ENCODE data around the gene WAPL. TPM values are rescaled to one million over a fixed set of nuclear protein-coding genes. Genes with fewer than 3 reads are reported as not detected.

Gene WAPL
- total RNA-seq, 1 experiment from 2014 or later: 48.0 TPM

DNA sequence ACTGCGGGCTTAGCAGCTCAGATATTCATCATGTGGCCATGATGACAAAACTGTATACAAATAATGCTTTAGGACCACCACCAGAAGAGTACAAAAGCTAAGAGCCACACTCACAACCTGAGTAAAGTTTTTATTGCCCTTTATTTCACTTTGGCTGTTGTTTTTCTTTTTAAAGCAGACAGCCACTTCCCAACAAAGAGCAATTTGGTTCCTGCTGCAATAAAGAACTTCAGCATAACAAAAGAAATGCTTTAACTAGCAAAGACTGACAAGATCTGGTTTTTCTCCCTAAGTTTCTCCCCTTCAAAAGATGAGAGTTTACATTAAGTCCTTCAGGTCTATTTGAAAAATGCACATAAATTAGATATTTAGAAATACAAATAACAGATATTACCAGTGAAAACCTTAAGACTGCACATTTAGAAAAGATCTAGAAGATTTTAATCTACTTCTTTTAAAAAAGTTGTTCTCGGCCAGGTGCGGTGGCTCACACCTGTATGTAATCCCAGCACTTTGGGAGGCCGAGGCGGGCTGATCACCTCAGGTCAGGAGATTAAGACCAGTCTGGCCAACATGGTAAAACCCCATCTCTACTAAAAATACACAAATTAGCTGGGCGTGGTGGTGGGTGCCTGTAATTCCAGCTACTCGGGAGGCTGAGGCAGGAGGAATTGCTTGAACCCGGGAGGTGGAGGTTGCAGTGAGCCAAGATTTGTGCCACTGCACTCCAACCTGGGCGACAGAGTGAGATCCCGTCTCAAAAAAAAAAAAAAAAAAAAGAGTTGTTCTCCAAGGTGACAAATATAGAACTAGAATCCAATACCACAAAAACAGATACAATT lies 59.4 kb downstream of the WAPL start:
- H3K9me3 Mint-ChIP-seq: no peaks in the 10 kb centered on the region
- H3K4me3 Mint-ChIP-seq: peak overlapping the region; percentile 35; the same call in 1 of the 2 replicates
- ChIA-PET POLR2A (interaction anchor here (1.2 kb wide), 1 partner anchor 18 kb away, joined by 3 read pairs; no protein-coding TSS in a partner anchor), CTCF (interaction anchor here (0.7 to 1.1 kb wide), 2 partner anchors 123 to 307 kb away, joined by 3 to 4 read pairs; no protein-coding TSS in a partner anchor)
- peak overlapping the region; percentile 99 for H3K27ac Mint-ChIP-seq
- peaks cover 62% of the 10 kb centered on the region for H3K36me3 Mint-ChIP-seq
- H3K4me1 Mint-ChIP-seq: peaks cover 16% of the 10 kb centered on the region
- H3K27me3 Mint-ChIP-seq (ENCODE audit: low read depth): no peaks in the 10 kb centered on the region
- ATAC-seq (peak; percentile 73), DNase-seq (ENCODE audit: low spot score) (peak; percentile 19)
- TF ChIP-seq NR2C2 (CRISPR knock-in tag; IDR thresholded peaks at IDR 0.05) (no peak), ZNF121 (CRISPR knock-in tag; IDR thresholded peaks at IDR 0.05) (peak; percentile 93), GTF2I (CRISPR knock-in tag; conservative IDR thresholded peaks at IDR 0.05) (0 out of 2 replicates have a peak, but pooled peaks have one; percentile 39), MXD4 (CRISPR knock-in tag; IDR thresholded peaks at IDR 0.05; ENCODE audit: borderline replicate concordance) (no peak)

- Mint-ChIP-seq H3K4me3 (no peak overlapping the region), H3K36me3 (peaks cover 73% of the 10 kb centered on the region), H3K27ac (no peak overlapping the region), H3K4me1 (no peaks in the 10 kb centered on the region), H3K9me3 (peaks cover 14% of the 10 kb centered on the region), H3K27me3 (ENCODE audit: low read depth) (no peaks in the 10 kb centered on the region)
- DNase-seq (ENCODE audit: low spot score) (no peak), ATAC-seq (no peak)
- POLR2A ChIA-PET: no interaction called here
- TF ChIP-seq OVOL2 (CRISPR knock-in tag; IDR thresholded peaks at IDR 0.05; ENCODE audit: borderline replicate concordance) (no peak), GABPB1 (CRISPR knock-in tag; IDR thresholded peaks at IDR 0.05) (no peak), SMAD4 (CRISPR knock-in tag; IDR thresholded peaks at IDR 0.05) (no peak), NR1H2 (CRISPR knock-in tag; IDR thresholded peaks at IDR 0.05) (no peak), TCF7 (CRISPR knock-in tag; IDR thresholded peaks at IDR 0.05; ENCODE audit: low read depth) (no peak), ERG (CRISPR knock-in tag; IDR thresholded peaks at IDR 0.05) (no peak), ZNF219 (CRISPR knock-in tag; IDR thresholded peaks at IDR 0.05; ENCODE audit: borderline replicate concordance) (no peak), HMGA2 (CRISPR knock-in tag; IDR thresholded peaks at IDR 0.05) (no peak)
- TF ChIP-seq, protein P1, sequence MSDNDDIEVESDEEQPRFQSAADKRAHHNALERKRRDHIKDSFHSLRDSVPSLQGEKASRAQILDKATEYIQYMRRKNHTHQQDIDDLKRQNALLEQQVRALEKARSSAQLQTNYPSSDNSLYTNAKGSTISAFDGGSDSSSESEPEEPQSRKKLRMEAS (CRISPR knock-in tag; IDR thresholded peaks at IDR 0.05): no peak
- CTCF ChIA-PET: interaction anchor here (0.6 to 1.2 kb wide), 2 partner anchors 51 to 65 kb away, joined by 3 to 4 read pairs; no protein-coding TSS in a partner anchor
These were observed 70.0 kb downstream of the WAPL start for GRCh38 chr10:86451604-86451960.

GRCh38 chr10:86450806-86451603 lies 70.6 kb downstream of the WAPL start:
- H3K4me3 Mint-ChIP-seq: no peak overlapping the region
- CTCF ChIA-PET: no interaction called here
- POLR2A ChIA-PET: no interaction called here
- H3K36me3 Mint-ChIP-seq: peaks cover 73% of the 10 kb centered on the region
- no peak overlapping the region for H3K27ac Mint-ChIP-seq
- no peaks in the 10 kb centered on the region for H3K27me3 Mint-ChIP-seq (ENCODE audit: low read depth)
- no peak for ATAC-seq
- no peak for DNase-seq (ENCODE audit: low spot score)
- H3K9me3 Mint-ChIP-seq: peaks cover 9% of the 10 kb centered on the region
- H3K4me1 Mint-ChIP-seq: no peaks in the 10 kb centered on the region
- TF ChIP-seq TP53 (CRISPR knock-in tag; IDR thresholded peaks at IDR 0.05): no peak
- TF ChIP-seq ATF3 (CRISPR knock-in tag; conservative IDR thresholded peaks at IDR 0.05): no peak
- no peak for TF ChIP-seq TEAD1 (CRISPR knock-in tag; IDR thresholded peaks at IDR 0.05)
- no peak for TF ChIP-seq SP1 (CRISPR knock-in tag; conservative IDR thresholded peaks at IDR 0.05)
- no peak for TF ChIP-seq FOXP4 (CRISPR knock-in tag; IDR thresholded peaks at IDR 0.05)
- TF ChIP-seq GTF2I (CRISPR knock-in tag; conservative IDR thresholded peaks at IDR 0.05): no peak
- TF ChIP-seq ZNF671 (CRISPR knock-in tag; IDR thresholded peaks at IDR 0.05): no peak
- TF ChIP-seq, protein P2, sequence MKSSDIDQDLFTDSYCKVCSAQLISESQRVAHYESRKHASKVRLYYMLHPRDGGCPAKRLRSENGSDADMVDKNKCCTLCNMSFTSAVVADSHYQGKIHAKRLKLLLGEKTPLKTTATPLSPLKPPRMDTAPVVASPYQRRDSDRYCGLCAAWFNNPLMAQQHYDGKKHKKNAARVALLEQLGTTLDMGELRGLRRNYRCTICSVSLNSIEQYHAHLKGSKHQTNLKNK (CRISPR knock-in tag; IDR thresholded peaks at IDR 0.05): no peak
- TF ChIP-seq, protein P1 (CRISPR knock-in tag; IDR thresholded peaks at IDR 0.05): no peak
- no peak for TF ChIP-seq NFATC4 (CRISPR knock-in tag; IDR thresholded peaks at IDR 0.05)
- no peak for TF ChIP-seq TEAD4 (CRISPR knock-in tag; IDR thresholded peaks at IDR 0.05)
- no peak for TF ChIP-seq ESRRA (CRISPR knock-in tag; IDR thresholded peaks at IDR 0.05; ENCODE audit: borderline replicate concordance)
- no peak for TF ChIP-seq STAT6 (CRISPR knock-in tag; conservative IDR thresholded peaks at IDR 0.05; ENCODE audit: low read depth)

All from WTC11 (cell line).